Pulmonary artery endothelial cell (primary cell): ENCODE results near the gene HOXA7. TPM values are rescaled to one million over a fixed set of nuclear protein-coding genes. Genes with fewer than 3 reads are reported as not detected.

Experiments
- DNase-seq: peaks from one replicate; pipeline ENCODE4 v3.0.0-alpha.2; 2011; ENCODE audit warnings: low read depth, low spot score
- total RNA-seq: library from RNA; depleted of rRNA; stranded (reverse); fragments of >200 nt; gene quantifications from 2 replicates; pipeline ENCODE4 v1.2.3, GENCODE V29; 2014

HOXA7 gene
- total RNA-seq, 1 donor from 2014 or later = 0.13 TPM

DNA sequence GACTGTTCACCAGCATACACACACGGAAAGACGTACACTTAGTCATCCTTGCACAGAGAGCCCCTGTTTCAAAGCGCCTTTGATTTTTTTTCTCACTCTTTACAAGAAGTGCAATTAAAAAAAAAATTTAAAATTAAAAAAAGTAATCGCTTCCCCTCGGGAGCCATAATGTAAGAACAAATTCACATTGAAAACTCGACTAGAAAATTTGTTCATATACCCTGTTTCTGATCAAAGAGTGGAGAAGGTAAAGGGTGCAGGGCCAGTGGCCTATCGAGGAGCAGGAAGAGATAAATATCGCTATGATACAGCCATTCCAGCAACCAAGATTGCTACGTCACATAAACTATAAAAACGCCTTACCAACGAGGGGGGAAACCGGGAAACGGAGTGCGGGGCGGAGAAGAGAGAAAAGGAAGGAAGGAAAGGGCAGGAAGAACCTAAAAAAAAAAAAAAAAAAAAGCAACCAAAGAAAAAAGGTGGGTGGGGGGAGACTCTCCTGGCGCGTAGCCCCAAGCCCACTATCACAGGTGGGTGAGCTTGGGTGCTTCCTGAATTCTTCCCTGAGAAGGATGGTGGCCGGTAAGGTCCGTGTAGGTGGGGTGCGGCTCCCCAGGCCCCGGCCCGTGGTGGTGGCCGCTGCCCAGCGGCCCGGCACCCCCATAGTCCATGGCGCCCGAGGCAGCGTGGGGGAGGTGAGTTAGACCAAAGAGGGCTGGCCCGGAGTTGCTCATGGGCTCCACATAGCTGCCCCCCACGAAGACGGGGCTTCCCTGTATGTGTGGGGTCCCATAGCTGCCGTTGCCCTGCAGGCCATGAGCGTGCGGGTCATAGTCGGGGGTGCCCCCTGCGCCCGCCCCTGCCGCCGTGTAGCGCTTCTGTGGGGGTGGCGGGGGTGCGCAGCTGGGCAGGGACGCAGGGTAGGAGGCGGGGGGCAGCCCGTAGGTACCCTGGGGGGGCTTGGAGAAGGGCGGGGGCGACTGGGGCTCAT is 48.8 kb downstream of the HOXA7 start:
- no peak for DNase-seq

DNA sequence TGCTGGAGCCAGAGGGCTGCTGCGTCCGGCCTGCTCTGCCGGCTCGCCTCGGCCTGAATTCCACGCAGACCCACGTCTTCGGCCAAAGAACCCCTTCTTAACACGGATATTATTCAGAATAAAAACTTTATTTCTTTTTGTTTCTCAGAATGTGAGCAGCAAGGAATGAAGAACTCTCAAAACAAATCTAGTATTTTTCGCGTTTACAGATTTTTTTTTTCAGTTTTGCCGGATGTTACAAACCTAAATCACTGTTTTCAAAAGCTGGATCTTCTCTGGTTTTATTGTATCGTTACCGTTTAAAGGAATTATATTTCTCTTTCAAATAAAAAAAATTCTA is 49.6 kb downstream of the HOXA7 start:
- DNase-seq = no peak

DNA sequence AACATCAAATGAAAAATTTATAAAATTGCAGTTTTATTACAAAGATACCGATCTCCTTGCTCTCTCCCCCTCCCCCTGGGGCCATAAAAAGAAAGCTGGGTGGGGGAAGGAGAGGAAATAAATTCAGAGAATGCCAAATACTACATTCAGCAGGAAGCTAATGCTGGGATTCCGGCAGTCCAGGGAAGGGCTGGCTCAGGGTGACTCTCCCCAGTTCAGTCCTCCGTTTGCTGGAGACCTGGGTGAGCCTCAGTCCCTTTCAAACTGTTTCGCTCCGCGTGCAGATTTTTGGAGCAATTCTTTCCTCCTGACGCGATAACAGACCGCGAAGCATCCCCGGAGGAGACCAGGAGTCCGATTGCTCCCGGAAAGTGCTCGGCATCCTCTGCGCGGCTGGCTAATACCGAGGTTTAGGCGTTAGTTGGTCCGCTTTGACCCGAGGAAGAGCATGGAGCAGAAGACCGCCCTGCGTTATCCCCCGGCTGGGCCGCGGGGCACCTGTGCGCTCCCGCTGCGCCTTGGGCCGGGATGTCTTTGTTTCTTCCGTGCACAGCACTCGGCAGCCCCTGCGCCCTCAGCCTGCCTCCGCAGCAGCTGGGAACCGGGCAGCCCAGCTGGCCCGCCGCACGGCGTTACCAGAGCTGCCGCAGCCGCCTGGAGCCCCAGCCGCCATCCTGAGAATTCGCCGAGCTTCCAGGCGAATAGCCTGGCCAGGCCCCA is 50.1 kb downstream of the HOXA7 start:
- no peak for DNase-seq

DNA sequence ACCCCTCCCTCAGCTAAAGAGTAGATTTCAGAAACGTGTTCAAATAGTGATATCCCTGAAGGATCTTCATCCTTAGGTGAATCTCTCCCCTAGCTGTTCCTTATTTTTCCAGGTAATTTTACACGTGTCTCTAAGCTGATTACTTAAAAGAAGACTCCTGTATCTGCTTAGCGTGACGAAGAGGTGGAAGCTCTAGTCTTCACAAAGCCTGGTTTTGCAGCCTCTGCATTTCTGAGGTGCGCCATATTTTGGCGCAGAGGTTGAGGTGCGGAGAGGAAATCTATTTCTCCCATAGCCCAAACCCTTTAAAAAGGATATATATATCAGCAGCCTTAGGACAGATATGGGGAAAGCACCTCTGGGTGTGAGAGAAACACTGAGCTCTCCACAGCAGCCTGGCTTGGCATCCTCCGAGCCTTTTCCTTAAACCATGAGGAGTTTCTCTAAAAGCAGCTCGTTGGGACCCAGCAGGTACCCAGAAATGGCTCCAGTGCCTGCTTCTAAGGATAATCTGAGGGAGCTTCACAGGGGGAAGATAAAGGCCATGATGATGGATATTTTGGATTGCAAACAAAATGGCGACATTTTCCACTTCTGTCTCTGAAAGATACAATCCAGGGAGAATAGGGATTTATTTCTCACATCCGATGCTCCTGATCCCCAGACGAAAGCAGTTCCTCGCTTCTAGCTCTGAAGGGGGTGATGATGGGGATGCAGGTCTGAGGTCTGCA is 51.0 kb downstream of the HOXA7 start:
- no peak for DNase-seq

DNA sequence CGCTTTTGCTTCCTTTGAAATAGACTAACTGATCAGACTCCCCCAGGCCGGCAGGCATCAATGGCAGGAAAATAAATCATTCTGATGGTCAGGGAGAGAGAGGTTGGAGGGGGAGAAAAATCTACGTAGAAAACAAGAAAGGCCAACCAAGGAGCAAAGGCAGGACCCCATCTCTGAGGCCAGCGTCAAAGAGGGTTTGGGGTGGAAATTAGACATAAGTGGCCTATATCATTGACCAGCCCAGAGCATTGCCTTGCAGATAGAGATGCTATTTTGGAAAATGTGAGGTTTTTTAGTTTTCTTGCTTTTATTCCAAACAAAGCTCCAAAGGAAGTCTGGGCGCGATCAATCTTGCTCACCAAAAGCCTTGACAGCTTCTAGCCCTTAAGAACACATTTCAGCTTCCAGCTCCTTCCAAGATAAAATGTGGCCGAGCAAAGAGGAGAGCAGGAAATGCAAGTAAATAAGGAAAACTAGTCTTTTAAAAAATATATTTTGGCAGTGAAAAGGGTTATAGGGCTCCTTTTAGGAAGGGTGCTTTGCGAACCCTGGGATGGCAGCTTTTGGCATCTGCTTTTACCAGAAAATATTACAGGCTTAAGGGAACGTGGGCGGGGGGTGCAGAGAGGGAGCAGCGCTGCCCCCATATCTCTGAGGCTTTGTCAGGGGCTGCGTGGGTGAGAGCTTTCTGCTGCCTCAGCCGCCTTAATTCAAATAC is 52.0 kb downstream of the HOXA7 start:
- no peak for DNase-seq

Other genes with a start within 250 kb of the HOXA7 start
- 0.33 and 1.0 TPM in 2 replicates for gene HOXA1, start 60.7 kb downstream of the HOXA7 start, total RNA-seq
- 0.59 and 1.0 TPM in 2 replicates for gene HOXA2, start 54.0 kb downstream of the HOXA7 start, total RNA-seq
- gene HOXA4, start 25.9 kb downstream of the HOXA7 start, total RNA-seq = 0.26 and 0.74 TPM in 2 replicates
- gene HOXA5, start 13.0 kb downstream of the HOXA7 start, total RNA-seq = 5.9 and 13.1 TPM in 2 replicates
- gene HOXA6, start 8.9 kb downstream of the HOXA7 start, total RNA-seq = 0.07 and 0.42 TPM in 2 replicates
- 0.53 and 0.66 TPM in 2 replicates for gene HOXA3, start 4.1 kb downstream of the HOXA7 start, total RNA-seq
- gene HOXA9, start 8.9 kb upstream of the HOXA7 start, total RNA-seq = 0.13 and 0.18 TPM in 2 replicates
- gene HOXA10, start 17.6 kb upstream of the HOXA7 start, total RNA-seq = 0.07 and 0.14 TPM in 2 replicates
- gene HOXA11, start 28.6 kb upstream of the HOXA7 start, total RNA-seq = not detected in 2 replicates
- not detected in 2 replicates for gene HOXA13, start 43.4 kb upstream of the HOXA7 start, total RNA-seq
- gene EVX1, start 86.1 kb upstream of the HOXA7 start, total RNA-seq = not detected in 2 replicates